Activated B cell treated with CpG ODN at 0.5 μM for 24 hours (primary cell): ENCODE results near the gene OPRD1. TPM values are rescaled to one million over a fixed set of nuclear protein-coding genes. Genes with fewer than 3 reads are reported as not detected.

Experiments
- ATAC-seq: fragments of 200-7000 bp; cut with Tn5 transposase; one replicate; pipeline ENCODE4 v1.10.0; 2021; ENCODE audit warnings: low read depth, mild to moderate bottlenecking, moderate library complexity
- CTCF ChIA-PET: fragments of 350-600 bp; sonication (Branson Sonifier 250); formaldehyde crosslinking; loops from one replicate; lab custom pipeline; 2021; ENCODE audit warnings: antibody characterized with exemption; lab: Charles Lee
- POLR2A ChIA-PET: fragments of 350-600 bp; sonication (Branson Sonifier 250); formaldehyde crosslinking; loops from one replicate; lab custom pipeline; 2021; ENCODE audit warnings: antibody characterized with exemption; lab: Charles Lee
- DNase-seq: peaks from one replicate; pipeline ENCODE4 v3.0.0; 2022
- H3K27ac Mint-ChIP-seq: one replicate; pipeline ENCODE4 v1.8.0; 2020; ENCODE audit warnings: mixed read lengths
- H3K27me3 Mint-ChIP-seq: one replicate; pipeline ENCODE4 v1.8.0; 2021; ENCODE audit warnings: mixed read lengths
- H3K36me3 Mint-ChIP-seq: one replicate; pipeline ENCODE4 v1.8.0; 2021; ENCODE audit warnings: low read depth, mixed read lengths
- H3K4me1 Mint-ChIP-seq: one replicate; pipeline ENCODE4 v1.8.0; 2021; ENCODE audit warnings: mixed read lengths
- H3K4me3 Mint-ChIP-seq: one replicate; pipeline ENCODE4 v1.8.0; 2020; ENCODE audit warnings: mild to moderate bottlenecking, mixed read lengths
- H3K9me3 Mint-ChIP-seq: one replicate; pipeline ENCODE4 v1.8.0; 2020; ENCODE audit warnings: mixed read lengths
- CTCF ChIP-seq: fragments of 200-600 bp; IDR thresholded peaks from one replicate; pipeline ENCODE4 v1.8.0; 2022; ENCODE audit warnings: antibody characterized with exemption, mild to moderate bottlenecking
- intact Hi-C: fragments of 100-400 bp; cut with micrococcal nuclease; formaldehyde crosslinking; loops from one replicate; pipeline ENCODE4 v1.15.1; 2024
- total RNA-seq: library from RNA; stranded (reverse); gene quantifications from 2 replicates; pipeline ENCODE4 v1.2.3, GENCODE V29; 2022

The OPRD1 gene
- total RNA-seq, 1 donor from 2014 or later, result not detected

- Mint-ChIP-seq H3K4me1 (no peaks in the 10 kb centered on the region), H3K27me3 (peaks cover 9% of the 10 kb centered on the region), H3K4me3 (no peak overlapping the region), H3K36me3 (no peaks in the 10 kb centered on the region), H3K27ac (no peak overlapping the region), H3K9me3 (no peaks in the 10 kb centered on the region)
- no peak for TF ChIP-seq CTCF
- intact Hi-C loops, result no loop called here
- ChIA-PET POLR2A (no interaction called here), CTCF (no interaction called here)
- DNase-seq (no peak), ATAC-seq (no peak)
These were observed 43.1 kb downstream of the OPRD1 start for GRCh38 chr1:28855046-28855445.

GRCh38 chr1:28855469-28855951, 43.5 kb downstream of the OPRD1 start:
- intact Hi-C loops, result no loop called here
- ATAC-seq, result no peak

GRCh38 chr1:28855969-28856368, 44.0 kb downstream of the OPRD1 start:
- POLR2A ChIA-PET, result no interaction called here
- no peaks in the 10 kb centered on the region for H3K9me3 Mint-ChIP-seq
- no peak for ATAC-seq
- H3K27me3 Mint-ChIP-seq, result peaks cover 7% of the 10 kb centered on the region
- H3K27ac Mint-ChIP-seq, result no peak overlapping the region
- no peaks in the 10 kb centered on the region for H3K4me1 Mint-ChIP-seq
- H3K4me3 Mint-ChIP-seq, result no peak overlapping the region
- intact Hi-C loops, result no loop called here
- H3K36me3 Mint-ChIP-seq, result no peaks in the 10 kb centered on the region
- CTCF ChIA-PET, result no interaction called here
- TF ChIP-seq CTCF, result no peak
- DNase-seq, result no peak

More at GRCh38 chr1:28855469-28855951, 43.5 kb downstream of the OPRD1 start:
- POLR2A ChIA-PET, result no interaction called here
- Mint-ChIP-seq H3K36me3 (no peaks in the 10 kb centered on the region), H3K27ac (no peak overlapping the region), H3K4me1 (no peaks in the 10 kb centered on the region), H3K9me3 (no peaks in the 10 kb centered on the region), H3K27me3 (peaks cover 9% of the 10 kb centered on the region), H3K4me3 (no peak overlapping the region)
- no peak for TF ChIP-seq CTCF
- no peak for DNase-seq
- CTCF ChIA-PET, result no interaction called here

GRCh38 chr1:28860332-28861073, 48.5 kb downstream of the OPRD1 start:
- intact Hi-C loops, result no loop called here
- Mint-ChIP-seq H3K27me3 (peaks cover 6% of the 10 kb centered on the region), H3K27ac (no peak overlapping the region), H3K9me3 (no peaks in the 10 kb centered on the region), H3K4me1 (no peaks in the 10 kb centered on the region), H3K4me3 (no peak overlapping the region), H3K36me3 (no peaks in the 10 kb centered on the region)
- ChIA-PET POLR2A (interaction anchor here (0.6 kb wide), 1 partner anchor 15 kb away, joined by 3 read pairs; no protein-coding TSS in a partner anchor), CTCF (interaction anchor here (1.2 kb wide), 1 partner anchor 16 kb away, joined by 3 read pairs; no protein-coding TSS in a partner anchor)
- ATAC-seq (no peak), DNase-seq (no peak)
- TF ChIP-seq CTCF, result no peak

GRCh38 chr1:28862571-28863403, 50.8 kb downstream of the OPRD1 start:
- no peak overlapping the region for H3K4me3 Mint-ChIP-seq
- H3K27me3 Mint-ChIP-seq, result peaks cover 9% of the 10 kb centered on the region
- no peaks in the 10 kb centered on the region for H3K36me3 Mint-ChIP-seq
- ChIA-PET POLR2A (no interaction called here), CTCF (no interaction called here)
- DNase-seq (no peak), ATAC-seq (no peak)
- no peaks in the 10 kb centered on the region for H3K9me3 Mint-ChIP-seq
- no peak overlapping the region for H3K27ac Mint-ChIP-seq
- intact Hi-C loops, result no loop called here
- no peak for TF ChIP-seq CTCF
- no peaks in the 10 kb centered on the region for H3K4me1 Mint-ChIP-seq
